ENCODE data around the gene KANK2. TPM values are rescaled to one million over a fixed set of nuclear protein-coding genes. Genes with fewer than 3 reads are reported as not detected.

Gene KANK2
- total RNA-seq, 1 donor from 2014 or later: 3.0 TPM

- H3K4me3 Mint-ChIP-seq: no peak overlapping the region
- no peaks in the 10 kb centered on the region for H3K4me1 Mint-ChIP-seq
- H3K27ac Mint-ChIP-seq: no peak overlapping the region
- no peaks in the 10 kb centered on the region for H3K36me3 Mint-ChIP-seq (ENCODE audit: low read depth)
- no peak for DNase-seq
- peaks cover 4% of the 10 kb centered on the region for H3K9me3 Mint-ChIP-seq
- intact Hi-C loops (cut with micrococcal nuclease): no loop called here
- no peaks in the 10 kb centered on the region for H3K27me3 Mint-ChIP-seq
Measured at GRCh38 chr19:11234486-11235075, 37.2 kb upstream of the KANK2 start.

GRCh38 chr19:11233073-11233472, 35.7 kb upstream of the KANK2 start:
- no peaks in the 10 kb centered on the region for H3K4me1 Mint-ChIP-seq
- no peaks in the 10 kb centered on the region for H3K36me3 Mint-ChIP-seq (ENCODE audit: low read depth)
- H3K27ac Mint-ChIP-seq: no peak overlapping the region
- no peaks in the 10 kb centered on the region for H3K27me3 Mint-ChIP-seq
- DNase-seq: no peak
- H3K9me3 Mint-ChIP-seq: no peaks in the 10 kb centered on the region
- no peak overlapping the region for H3K4me3 Mint-ChIP-seq
- intact Hi-C loops (cut with micrococcal nuclease): no loop called here

- Mint-ChIP-seq H3K27ac (no peak overlapping the region), H3K4me1 (no peaks in the 10 kb centered on the region), H3K27me3 (no peaks in the 10 kb centered on the region), H3K9me3 (no peaks in the 10 kb centered on the region), H3K36me3 (ENCODE audit: low read depth) (no peaks in the 10 kb centered on the region), H3K4me3 (no peak overlapping the region)
- DNase-seq: no peak
- intact Hi-C loops (cut with micrococcal nuclease): no loop called here
Measured at GRCh38 chr19:11232555-11232954, 35.2 kb upstream of the KANK2 start.

DNA sequence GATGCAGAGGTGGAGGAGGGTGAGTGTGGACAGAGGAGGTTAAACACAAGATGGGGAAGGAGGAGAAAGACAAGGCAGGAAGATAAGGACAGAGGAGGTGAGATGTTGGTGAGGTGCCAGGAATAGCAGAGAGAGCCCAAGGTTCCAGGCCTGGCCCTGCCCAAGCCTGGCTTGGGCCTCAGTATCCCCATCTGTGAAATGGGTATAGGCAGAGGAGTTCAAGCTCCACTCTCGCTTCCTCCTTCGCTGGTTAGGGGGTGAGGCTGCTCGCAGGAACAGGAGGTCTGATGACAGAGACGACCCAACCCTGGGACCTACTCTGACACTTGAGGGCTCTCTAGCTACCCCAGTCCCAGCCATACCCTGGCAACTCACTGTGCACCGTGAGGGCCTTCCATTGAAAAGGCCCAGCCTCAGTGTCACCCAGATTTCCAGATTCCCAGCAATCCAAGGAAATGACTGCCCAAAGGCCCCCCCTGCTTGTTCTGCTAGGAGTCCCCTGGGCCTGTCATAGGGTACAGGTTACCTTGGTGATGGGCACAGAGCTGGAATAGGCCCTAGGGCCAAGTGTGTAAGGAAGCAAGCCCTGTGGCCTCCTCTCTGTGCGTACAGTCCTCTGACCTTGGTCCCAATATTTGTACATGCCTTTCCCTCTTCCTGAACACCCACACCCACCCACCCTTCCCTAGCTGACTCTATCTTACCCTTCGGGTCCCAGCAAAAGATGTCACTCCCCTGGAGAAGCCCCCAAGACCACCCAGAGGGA, 33.5 kb upstream of the KANK2 start:
- no peaks in the 10 kb centered on the region for H3K36me3 Mint-ChIP-seq (ENCODE audit: low read depth)
- intact Hi-C loops (cut with micrococcal nuclease): no loop called here
- no peak overlapping the region for H3K4me3 Mint-ChIP-seq
- no peak for DNase-seq
- no peak overlapping the region for H3K27ac Mint-ChIP-seq
- H3K4me1 Mint-ChIP-seq: no peaks in the 10 kb centered on the region
- H3K9me3 Mint-ChIP-seq: no peaks in the 10 kb centered on the region
- H3K27me3 Mint-ChIP-seq: no peaks in the 10 kb centered on the region

- no peaks in the 10 kb centered on the region for H3K36me3 Mint-ChIP-seq (ENCODE audit: low read depth)
- no peak overlapping the region for H3K27ac Mint-ChIP-seq
- intact Hi-C loops (cut with micrococcal nuclease): no loop called here
- H3K27me3 Mint-ChIP-seq: no peaks in the 10 kb centered on the region
- DNase-seq: no peak
- no peak overlapping the region for H3K4me3 Mint-ChIP-seq
- H3K4me1 Mint-ChIP-seq: no peaks in the 10 kb centered on the region
- no peaks in the 10 kb centered on the region for H3K9me3 Mint-ChIP-seq
Measured at GRCh38 chr19:11227195-11227886, 30.0 kb upstream of the KANK2 start.

DNA sequence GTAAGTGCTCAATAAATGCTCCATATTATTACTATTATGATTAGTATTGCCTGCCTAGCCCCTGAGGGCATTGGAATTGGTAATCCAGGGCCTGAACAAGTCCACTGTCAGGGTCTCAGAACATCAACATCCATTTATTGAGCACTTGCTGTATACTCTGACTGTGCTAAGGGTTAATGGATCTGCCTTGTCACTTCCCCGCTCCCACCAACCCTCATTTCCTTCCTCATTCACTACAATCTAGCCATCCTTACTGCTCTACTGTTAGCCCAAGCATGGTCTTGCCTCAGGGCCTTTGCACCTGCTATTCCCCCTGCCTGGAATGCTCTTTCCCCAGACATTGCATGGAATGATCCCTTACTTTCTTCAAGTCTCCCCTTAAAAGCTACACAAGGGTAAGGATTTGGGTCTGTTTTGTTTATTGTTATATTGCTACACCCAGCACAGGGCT, 29.4 kb upstream of the KANK2 start:
- Mint-ChIP-seq H3K27me3 (no peaks in the 10 kb centered on the region), H3K9me3 (peaks cover under 1% of the 10 kb centered on the region), H3K4me1 (no peaks in the 10 kb centered on the region), H3K27ac (no peak overlapping the region), H3K4me3 (no peak overlapping the region), H3K36me3 (ENCODE audit: low read depth) (no peaks in the 10 kb centered on the region)
- DNase-seq: no peak
- intact Hi-C loops (cut with micrococcal nuclease): no loop called here

GRCh38 chr19:11225815-11226214, 28.5 kb upstream of the KANK2 start:
- H3K36me3 Mint-ChIP-seq (ENCODE audit: low read depth): no peaks in the 10 kb centered on the region
- H3K4me1 Mint-ChIP-seq: no peaks in the 10 kb centered on the region
- H3K4me3 Mint-ChIP-seq: no peak overlapping the region
- no peak for DNase-seq
- no peaks in the 10 kb centered on the region for H3K27me3 Mint-ChIP-seq
- intact Hi-C loops (cut with micrococcal nuclease): no loop called here
- no peak overlapping the region for H3K27ac Mint-ChIP-seq
- peaks cover 10% of the 10 kb centered on the region for H3K9me3 Mint-ChIP-seq

- intact Hi-C loops (cut with micrococcal nuclease): no loop called here
- Mint-ChIP-seq H3K4me1 (no peaks in the 10 kb centered on the region), H3K4me3 (no peak overlapping the region)
Measured at GRCh38 chr19:11225172-11225571, 27.8 kb upstream of the KANK2 start.

DNA sequence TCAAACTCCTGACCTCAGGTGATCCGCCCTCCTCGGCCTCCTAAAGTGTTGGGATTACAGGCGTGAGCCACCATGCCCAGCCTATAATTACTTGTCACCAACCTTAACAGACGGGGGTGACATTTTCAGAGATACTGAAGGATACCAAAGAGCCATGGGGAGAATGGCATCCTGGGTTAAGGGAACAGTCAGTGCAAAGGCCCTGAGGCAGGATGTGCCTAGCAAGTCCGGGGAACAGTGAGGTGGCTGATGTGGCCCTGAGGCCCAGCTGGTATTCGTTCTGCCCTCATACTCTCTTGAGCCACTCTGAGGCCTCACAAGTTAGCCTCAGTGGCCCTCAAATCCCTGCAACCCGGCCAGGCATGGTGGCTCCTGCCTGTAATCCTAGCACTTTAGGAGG, 27.1 kb upstream of the KANK2 start:
- no peaks in the 10 kb centered on the region for H3K27me3 Mint-ChIP-seq
- no peak overlapping the region for H3K27ac Mint-ChIP-seq
- intact Hi-C loops (cut with micrococcal nuclease): no loop called here
- H3K4me1 Mint-ChIP-seq: no peaks in the 10 kb centered on the region
- no peak for DNase-seq
- H3K9me3 Mint-ChIP-seq: peaks cover 14% of the 10 kb centered on the region
- no peaks in the 10 kb centered on the region for H3K36me3 Mint-ChIP-seq (ENCODE audit: low read depth)
- no peak overlapping the region for H3K4me3 Mint-ChIP-seq

More at GRCh38 chr19:11225172-11225571, 27.8 kb upstream of the KANK2 start:
- no peak for DNase-seq
- H3K27me3 Mint-ChIP-seq: no peaks in the 10 kb centered on the region
- no peaks in the 10 kb centered on the region for H3K36me3 Mint-ChIP-seq (ENCODE audit: low read depth)
- peaks cover 13% of the 10 kb centered on the region for H3K9me3 Mint-ChIP-seq
- no peak overlapping the region for H3K27ac Mint-ChIP-seq

- Mint-ChIP-seq H3K27ac (no peak overlapping the region), H3K9me3 (peaks cover 14% of the 10 kb centered on the region)
- no peak for DNase-seq
Measured at GRCh38 chr19:11223200-11223599, 25.9 kb upstream of the KANK2 start.

GRCh38 chr19:11221082-11221598, 23.8 kb upstream of the KANK2 start:
- DNase-seq: no peak
- Mint-ChIP-seq H3K4me1 (no peaks in the 10 kb centered on the region), H3K27ac (no peak overlapping the region), H3K36me3 (ENCODE audit: low read depth) (no peaks in the 10 kb centered on the region), H3K4me3 (no peak overlapping the region), H3K9me3 (peaks cover 14% of the 10 kb centered on the region), H3K27me3 (no peaks in the 10 kb centered on the region)
- intact Hi-C loops (cut with micrococcal nuclease): no loop called here

More at GRCh38 chr19:11223200-11223599, 25.9 kb upstream of the KANK2 start:
- Mint-ChIP-seq H3K27me3 (no peaks in the 10 kb centered on the region), H3K36me3 (ENCODE audit: low read depth) (no peaks in the 10 kb centered on the region), H3K4me1 (no peaks in the 10 kb centered on the region), H3K4me3 (no peak overlapping the region)
- intact Hi-C loops (cut with micrococcal nuclease): no loop called here

DNA sequence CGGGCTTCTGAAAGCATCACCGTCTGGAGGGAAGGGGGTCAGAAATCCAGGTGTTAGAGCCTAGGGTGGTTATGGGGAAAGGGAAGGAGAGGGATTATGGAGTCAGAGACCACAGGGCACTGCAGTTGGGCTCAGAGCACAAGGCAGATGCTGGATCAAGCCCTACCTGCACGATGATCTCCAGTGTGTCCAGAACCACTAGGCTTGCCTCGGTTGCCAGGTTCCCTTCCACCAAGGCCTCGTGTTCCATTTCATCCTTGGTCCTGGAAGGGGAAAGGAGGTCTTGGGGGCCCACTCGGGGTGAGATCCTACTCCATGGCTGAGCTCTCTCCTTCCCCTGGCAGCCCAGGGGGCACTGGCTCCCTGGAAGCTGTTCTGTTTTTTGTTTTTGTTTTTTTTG, 17.0 kb upstream of the KANK2 start:
- Mint-ChIP-seq H3K36me3 (ENCODE audit: low read depth) (no peaks in the 10 kb centered on the region), H3K27me3 (no peaks in the 10 kb centered on the region), H3K4me3 (no peak overlapping the region), H3K4me1 (no peaks in the 10 kb centered on the region), H3K9me3 (peaks cover 13% of the 10 kb centered on the region), H3K27ac (no peak overlapping the region)
- DNase-seq: no peak
- intact Hi-C loops (cut with micrococcal nuclease): no loop called here

DNA sequence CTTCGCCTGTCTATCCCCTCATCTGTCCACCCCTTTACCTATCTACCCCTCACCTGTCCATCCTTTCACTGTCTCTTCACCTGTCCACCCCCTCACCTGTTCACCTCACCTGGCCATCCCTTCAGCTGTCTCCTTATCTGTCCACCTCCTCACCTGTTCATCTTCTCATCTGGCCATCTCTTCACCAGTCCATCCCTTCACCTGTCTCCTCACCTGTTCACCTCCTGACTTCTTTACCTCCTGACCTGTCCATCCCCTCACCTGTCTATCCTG, 13.2 kb upstream of the KANK2 start:
- peaks cover 13% of the 10 kb centered on the region for H3K9me3 Mint-ChIP-seq
- H3K4me1 Mint-ChIP-seq: no peaks in the 10 kb centered on the region
- no peaks in the 10 kb centered on the region for H3K36me3 Mint-ChIP-seq (ENCODE audit: low read depth)
- H3K27me3 Mint-ChIP-seq: peaks cover 5% of the 10 kb centered on the region
- no peak overlapping the region for H3K4me3 Mint-ChIP-seq
- no peak for DNase-seq
- intact Hi-C loops (cut with micrococcal nuclease): no loop called here
- no peak overlapping the region for H3K27ac Mint-ChIP-seq
